RKO (cell line): Measurements from ENCODE around the gene ARSB.
"Not testable (repeated sequence)": the region's sequence is repeated elsewhere in the genome, so short reads cannot be mapped to it uniquely, and the experiment has no call there.

Experiments
- DNase-seq: peaks from one replicate; pipeline ENCODE4 v3.0.0-alpha.2; 2016; ENCODE audit warnings: low spot score

The ARSB gene

GRCh38 chr5:78747705-78748359 is 237.3 kb downstream of the ARSB start:
- no peak for DNase-seq

GRCh38 chr5:78747055-78747454 is 238.1 kb downstream of the ARSB start:
- no peak for DNase-seq

- no peak for DNase-seq
Observed at GRCh38 chr5:78746021-78746770, 238.9 kb downstream of the ARSB start.

GRCh38 chr5:78744951-78745534 is 240.1 kb downstream of the ARSB start:
- DNase-seq: no peak

GRCh38 chr5:78741019-78741418 is 244.1 kb downstream of the ARSB start:
- DNase-seq: no peak

- no peak for DNase-seq
Observed at GRCh38 chr5:78738693-78739300, 246.3 kb downstream of the ARSB start.

- no peak for DNase-seq
Observed at GRCh38 chr5:78738104-78738503, 247.0 kb downstream of the ARSB start.

GRCh38 chr5:78735834-78736463 is 249.2 kb downstream of the ARSB start:
- DNase-seq: no peak

- no peak for DNase-seq
Observed at GRCh38 chr5:78734950-78735349, 250.2 kb downstream of the ARSB start.

GRCh38 chr5:78734094-78734845 is 250.8 kb downstream of the ARSB start:
- no peak for DNase-seq

- DNase-seq: not testable (repeated sequence)
Observed at GRCh38 chr5:78732721-78733120, 252.4 kb downstream of the ARSB start.

GRCh38 chr5:78731884-78732283 is 253.2 kb downstream of the ARSB start:
- no peak for DNase-seq

- DNase-seq: no peak
Observed at GRCh38 chr5:78730300-78731094, 254.6 kb downstream of the ARSB start.

GRCh38 chr5:78727786-78728761 is 257.0 kb downstream of the ARSB start:
- DNase-seq: no peak
